ENCODE results near the gene INHBB.

INHBB gene

GRCh38 chr2:120399889-120400240, 53.9 kb downstream of the INHBB start:
- no peak overlapping the region for H3K4me3 ChIP-seq (ENCODE audit: low read depth, low read length)
- TF ChIP-seq CTCF (IDR thresholded peaks at IDR 0.05; ENCODE audit: low read depth, low read length), result no peak

GRCh38 chr2:120400551-120400950, 54.6 kb downstream of the INHBB start:
- no peak overlapping the region for H3K4me3 ChIP-seq (ENCODE audit: low read depth, low read length)
- no peak for TF ChIP-seq CTCF (IDR thresholded peaks at IDR 0.05; ENCODE audit: low read depth, low read length)
